ENCODE results near the gene FAM107B. TPM values are rescaled to one million over a fixed set of nuclear protein-coding genes. Genes with fewer than 3 reads are reported as not detected.

Gene FAM107B
- total and polyA plus RNA-seq, 2 of the 8 experiments (the other 6 are each of a cell fraction or from before 2014, with no cell fraction given): 7.5 to 28.1 TPM

GRCh38 chr10:14652816-14653215 lies 121.9 kb downstream of the FAM107B start (continued):
- TF ChIP-seq CBX5 (IDR thresholded peaks at IDR 0.05; ENCODE audit: low read depth, low read length) (no peak), KDM1A (IDR thresholded peaks at IDR 0.05; ENCODE audit: borderline replicate concordance, low read length) (no peak), TBP (IDR thresholded peaks at IDR 0.05; ENCODE audit: low read depth, low read length) (no peak), RNF2 (IDR thresholded peaks at IDR 0.05; ENCODE audit: borderline replicate concordance, low read depth, low read length, missing control alignments, poor library complexity, severe bottlenecking) (no peak), ASH2L (IDR thresholded peaks at IDR 0.05; ENCODE audit: low read length) (no peak), CREB1 (IDR thresholded peaks at IDR 0.05) (no peak), JUND (IDR thresholded peaks at IDR 0.05; ENCODE audit: low read length) (no peak)

All from H1 (cell line).